CD4-positive, alpha-beta memory T cell (primary cell): ENCODE data around the gene CATSPERZ. TPM values are rescaled to one million over a fixed set of nuclear protein-coding genes. Genes with fewer than 3 reads are reported as not detected.
A peak's percentile ranks its signal among the peaks of the same experiment; 100 is the strongest.

Experiments used
- CTCF ChIA-PET: fragments of 350-600 bp; sonication (Branson Sonifier 250); formaldehyde crosslinking; loops from one replicate; lab custom pipeline; 2021; ENCODE audit warnings: inconsistent platforms; ENCODE audit not compliant: partially characterized antibody; lab: Charles Lee
- POLR2A ChIA-PET: fragments of 350-600 bp; sonication (Branson Sonifier 250); formaldehyde crosslinking; loops from one replicate; lab custom pipeline; 2021; ENCODE audit not compliant: partially characterized antibody; lab: Charles Lee
- DNase-seq, 5 donors: peaks; one replicate each; pipeline versions ENCODE4 v3.0.0 to v3.0.0-alpha.2; 2020 to 2022; ENCODE audit warnings: mixed read lengths in 1 of 5
- H3K27ac ChIP-seq: one replicate; pipeline ENCODE4 v1.7.0; 2013; ENCODE audit warnings: low read depth, low read length
- H3K27me3 ChIP-seq: 2 replicates; pipeline ENCODE4 v1.7.0; 2013; ENCODE audit warnings: mild to moderate bottlenecking, low read length, moderate library complexity; ENCODE audit not compliant: insufficient read depth
- H3K36me3 ChIP-seq: 2 replicates; pipeline ENCODE4 v1.7.0; 2013; ENCODE audit warnings: mild to moderate bottlenecking, low read length, moderate library complexity; ENCODE audit not compliant: insufficient read depth
- H3K4me1 ChIP-seq: 2 replicates; pipeline ENCODE4 v1.7.0; 2013; ENCODE audit warnings: mild to moderate bottlenecking, low read length, moderate library complexity; ENCODE audit not compliant: insufficient read depth
- H3K4me3 ChIP-seq, 2 donors: one replicate each; pipeline ENCODE4 v1.7.0; 2013; ENCODE audit warnings: low read length in 2 of 2, mild to moderate bottlenecking in 1 of 2
- H3K9me3 ChIP-seq, 2 donors: one replicate each; pipeline ENCODE4 v1.7.0; 2013; ENCODE audit warnings: low read length in 2 of 2, control low read depth in 1 of 2; ENCODE audit not compliant: control insufficient read depth in 1 of 2
- H3K27ac Mint-ChIP-seq, 7 donors: one replicate each; pipeline ENCODE4 v1.8.0; 2020 to 2021; ENCODE audit warnings: mixed read lengths in 7 of 7, mild to moderate bottlenecking in 6 of 7, inconsistent platforms in 3 of 7, moderate library complexity in 3 of 7
- H3K27me3 Mint-ChIP-seq, 2 donors: one replicate each; pipeline ENCODE4 v1.8.0; 2020 to 2021; ENCODE audit warnings: mixed read lengths in 2 of 2
- H3K36me3 Mint-ChIP-seq, 2 donors: one replicate each; pipeline ENCODE4 v1.8.0; 2020 to 2021; ENCODE audit warnings: mixed read lengths in 2 of 2, inconsistent platforms in 1 of 2, mild to moderate bottlenecking in 1 of 2
- H3K4me1 Mint-ChIP-seq, 4 donors: one replicate each; pipeline ENCODE4 v1.8.0; 2020 to 2021; ENCODE audit warnings: mixed read lengths in 4 of 4, mild to moderate bottlenecking in 1 of 4
- H3K4me3 Mint-ChIP-seq, 8 donors: one replicate each; pipeline ENCODE4 v1.8.0; 2020 to 2021; ENCODE audit warnings: mixed read lengths in 8 of 8, mild to moderate bottlenecking in 7 of 8, moderate library complexity in 6 of 8, inconsistent platforms in 3 of 8
- H3K9me3 Mint-ChIP-seq, 8 donors: one replicate each; pipeline ENCODE4 v1.8.0; 2020 to 2021; ENCODE audit warnings: mixed read lengths in 8 of 8, mild to moderate bottlenecking in 5 of 8, inconsistent platforms in 3 of 8, moderate library complexity in 1 of 8
- intact Hi-C: fragments of 100-400 bp; cut with micrococcal nuclease; formaldehyde crosslinking; loops from one replicate; pipeline ENCODE4 v1.15.1; 2023
- polyA plus RNA-seq, 2 donors: library from polyadenylated mRNA; unstranded; fragments of 300-500 nt; fragmentation: Illumina TruSeq; gene quantifications; one replicate each; pipeline ENCODE4 v1.2.3, GENCODE V29; 2021
- total RNA-seq, 2 experiments: library from RNA; stranded (reverse); gene quantifications; one replicate each; pipeline ENCODE4 v1.2.3, GENCODE V29; 2021

The CATSPERZ gene
- total and polyA plus RNA-seq, 4 experiments from 2014 or later, result not detected

DNA sequence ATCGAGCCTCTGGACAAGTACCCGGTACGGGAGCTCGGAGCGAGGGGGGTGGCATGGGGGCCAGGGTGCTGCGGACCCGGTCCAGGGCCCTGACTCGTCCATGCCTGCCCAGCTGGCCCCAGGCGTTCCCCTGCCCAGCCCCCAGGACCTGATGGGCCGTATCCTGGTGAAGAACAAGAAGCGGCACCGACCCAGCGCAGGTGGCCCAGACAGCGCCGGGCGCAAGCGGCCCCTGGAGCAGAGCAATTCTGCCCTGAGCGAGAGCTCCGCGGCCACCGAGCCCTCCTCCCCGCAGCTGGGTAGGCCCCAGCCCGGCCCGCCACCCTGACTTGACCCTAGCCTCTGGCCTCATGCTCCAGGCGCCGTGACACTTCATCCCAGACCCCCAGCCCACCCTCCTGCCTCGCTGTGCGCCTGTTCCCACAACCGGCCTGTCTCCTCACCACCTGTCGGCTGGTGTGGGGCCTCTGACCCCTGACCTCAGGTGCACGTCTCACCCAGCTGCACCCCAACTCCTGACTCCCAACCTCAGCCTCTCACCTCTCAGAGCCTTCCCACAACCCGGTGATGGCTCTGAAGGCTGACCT is 41.1 kb upstream of the CATSPERZ start:
- Histone ChIP-seq H3K36me3 (peaks cover 8% of the 10 kb centered on the region), H3K9me3 (no peaks in the 10 kb centered on the region), H3K27ac (no peak overlapping the region), H3K4me3 (no peak overlapping the region), H3K4me1 (no peaks in the 10 kb centered on the region), H3K27me3 (no peaks in the 10 kb centered on the region)
- intact Hi-C loops, result no loop called here
- peak overlapping the region in 1 of 7 donors; percentile 60 for H3K27ac Mint-ChIP-seq
- H3K9me3 Mint-ChIP-seq, result no peaks in the 10 kb centered on the region
- ChIA-PET CTCF (interaction anchor here (0.8 kb wide), 1 partner anchor 9 kb away, joined by 4 read pairs; no protein-coding TSS in a partner anchor), POLR2A (interaction anchor here (0.6 to 1.6 kb wide), 4 partner anchors 10 to 58 kb away, joined by 3 to 6 read pairs (median 4); partner anchors contain the start of genes FERMT3 and TRMT112)
- peaks cover 10 to 13% of the 10 kb centered on the region in 2 donors for H3K36me3 Mint-ChIP-seq
- no peak for DNase-seq
- H3K27me3 Mint-ChIP-seq, result no peaks in the 10 kb centered on the region
- H3K4me3 Mint-ChIP-seq, result peak overlapping the region in 1 of 8 donors; percentile 49
- H3K4me1 Mint-ChIP-seq, result peaks cover 1 to 8% (median 5%) of the 10 kb centered on the region in 4 donors

GRCh38 chr11:64259533-64260067 is 40.6 kb upstream of the CATSPERZ start:
- Histone ChIP-seq H3K27ac (no peak overlapping the region), H3K4me3 (no peak overlapping the region), H3K36me3 (peaks cover 8% of the 10 kb centered on the region), H3K9me3 (no peaks in the 10 kb centered on the region), H3K27me3 (no peaks in the 10 kb centered on the region), H3K4me1 (no peaks in the 10 kb centered on the region)
- CTCF ChIA-PET, result interaction anchor here (0.8 kb wide), 1 partner anchor 10 kb away, joined by 3 read pairs; no protein-coding TSS in a partner anchor
- peaks cover 1 to 8% (median 5%) of the 10 kb centered on the region in 4 donors for H3K4me1 Mint-ChIP-seq
- H3K36me3 Mint-ChIP-seq, result peaks cover 10 to 13% of the 10 kb centered on the region in 2 donors
- H3K27me3 Mint-ChIP-seq, result no peaks in the 10 kb centered on the region
- H3K9me3 Mint-ChIP-seq, result no peaks in the 10 kb centered on the region
- H3K27ac Mint-ChIP-seq, result peak overlapping the region in 2 of 7 donors; percentile 60 to 79
- intact Hi-C loops, result no loop called here
- peak overlapping the region in 1 of 8 donors; percentile 49 for H3K4me3 Mint-ChIP-seq
- DNase-seq, result no peak
- POLR2A ChIA-PET, result no interaction called here

DNA sequence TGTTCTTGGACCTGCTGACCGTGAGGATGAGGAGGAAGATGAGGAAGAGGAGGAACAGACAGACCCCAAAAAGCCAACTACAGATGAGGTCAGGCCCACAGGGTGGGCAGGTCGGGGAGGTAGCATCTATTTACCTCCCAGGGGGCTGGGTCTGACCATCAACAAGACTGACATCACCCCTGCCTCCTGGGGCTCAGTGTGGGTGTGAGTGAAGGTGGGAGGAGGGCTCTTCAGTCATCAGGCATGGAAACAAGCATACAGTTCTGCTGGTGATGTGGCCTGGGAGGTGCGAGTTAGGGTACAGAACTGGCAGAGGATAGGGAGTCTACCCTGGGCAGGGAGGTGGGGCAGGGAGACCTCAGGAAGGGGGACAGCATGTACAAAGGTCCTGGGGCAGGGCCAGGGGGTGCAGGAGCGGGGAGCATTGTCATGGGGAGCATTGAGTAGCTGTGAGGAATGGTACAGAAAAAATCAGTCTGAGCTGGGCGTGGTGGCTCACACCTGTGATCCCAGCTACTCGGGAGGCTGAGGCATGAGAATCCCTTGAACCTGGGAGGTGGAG is 39.9 kb upstream of the CATSPERZ start:
- no peaks in the 10 kb centered on the region for H3K27me3 ChIP-seq
- H3K27ac Mint-ChIP-seq, result peak overlapping the region in 2 of 7 donors; percentile 12 to 37
- no peaks in the 10 kb centered on the region for H3K9me3 Mint-ChIP-seq
- H3K4me1 Mint-ChIP-seq, result peaks cover 1 to 8% (median 5%) of the 10 kb centered on the region in 4 donors
- H3K36me3 Mint-ChIP-seq, result peaks cover 10 to 13% of the 10 kb centered on the region in 2 donors
- no peaks in the 10 kb centered on the region for H3K4me1 ChIP-seq
- H3K9me3 ChIP-seq, result no peaks in the 10 kb centered on the region
- intact Hi-C loops, result no loop called here
- H3K27ac ChIP-seq, result no peak overlapping the region
- peaks cover 8% of the 10 kb centered on the region for H3K36me3 ChIP-seq
- CTCF ChIA-PET, result interaction anchor here (0.8 to 1.9 kb wide), 2 partner anchors 9 to 11 kb away, joined by 3 to 5 read pairs; partner anchors contain the start of gene PLCB3
- POLR2A ChIA-PET, result interaction anchor here (1.0 to 1.6 kb wide), 2 partner anchors 10 to 53 kb away, joined by 3 to 7 read pairs; partner anchors contain the start of gene FERMT3
- H3K4me3 Mint-ChIP-seq, result no peak overlapping the region
- no peak for DNase-seq
- H3K27me3 Mint-ChIP-seq, result no peaks in the 10 kb centered on the region
- no peak overlapping the region for H3K4me3 ChIP-seq

DNA sequence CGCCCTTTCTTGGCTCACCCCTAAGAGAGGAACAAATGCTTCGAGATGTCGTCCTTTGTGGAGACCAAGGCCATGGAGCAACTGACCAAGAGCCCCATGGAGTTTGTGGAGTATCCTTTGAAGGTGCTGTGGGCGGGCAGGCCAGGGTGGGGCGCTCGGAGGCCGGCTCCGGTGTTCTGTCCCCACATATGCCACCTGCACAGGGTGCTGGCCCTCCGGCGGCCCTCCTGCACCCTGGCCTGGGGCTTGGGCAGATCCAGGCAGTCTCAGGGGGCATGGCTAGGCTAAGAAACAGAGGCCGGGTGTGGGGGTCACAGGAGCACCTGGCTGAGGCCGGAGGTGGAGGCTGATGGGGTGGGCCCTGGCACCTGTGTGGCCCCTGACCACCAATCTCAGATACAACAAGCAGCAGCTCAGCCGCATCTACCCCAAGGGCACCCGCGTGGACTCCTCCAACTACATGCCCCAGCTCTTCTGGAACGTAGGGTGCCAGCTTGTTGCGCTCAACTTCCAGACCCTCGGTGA is 38.5 kb upstream of the CATSPERZ start:
- Histone ChIP-seq H3K27ac (no peak overlapping the region), H3K27me3 (no peaks in the 10 kb centered on the region), H3K4me1 (no peaks in the 10 kb centered on the region), H3K4me3 (no peak overlapping the region), H3K36me3 (peaks cover 5% of the 10 kb centered on the region), H3K9me3 (no peaks in the 10 kb centered on the region)
- Mint-ChIP-seq H3K27me3 (no peaks in the 10 kb centered on the region), H3K4me3 (no peak overlapping the region), H3K9me3 (no peaks in the 10 kb centered on the region), H3K4me1 (peaks cover 1 to 8% (median 5%) of the 10 kb centered on the region in 4 donors), H3K36me3 (peaks cover 10 to 12% of the 10 kb centered on the region in 2 donors), H3K27ac (no peak overlapping the region)
- ChIA-PET POLR2A (interaction anchor here (1.6 kb wide), 1 partner anchor 8 kb away, joined by 7 read pairs; no protein-coding TSS in a partner anchor), CTCF (interaction anchor here (1.6 to 1.9 kb wide), 2 partner anchors 10 to 43 kb away, joined by 4 to 5 read pairs; partner anchors contain the start of gene PLCB3)
- no peak for DNase-seq
- intact Hi-C loops, result no loop called here

DNA sequence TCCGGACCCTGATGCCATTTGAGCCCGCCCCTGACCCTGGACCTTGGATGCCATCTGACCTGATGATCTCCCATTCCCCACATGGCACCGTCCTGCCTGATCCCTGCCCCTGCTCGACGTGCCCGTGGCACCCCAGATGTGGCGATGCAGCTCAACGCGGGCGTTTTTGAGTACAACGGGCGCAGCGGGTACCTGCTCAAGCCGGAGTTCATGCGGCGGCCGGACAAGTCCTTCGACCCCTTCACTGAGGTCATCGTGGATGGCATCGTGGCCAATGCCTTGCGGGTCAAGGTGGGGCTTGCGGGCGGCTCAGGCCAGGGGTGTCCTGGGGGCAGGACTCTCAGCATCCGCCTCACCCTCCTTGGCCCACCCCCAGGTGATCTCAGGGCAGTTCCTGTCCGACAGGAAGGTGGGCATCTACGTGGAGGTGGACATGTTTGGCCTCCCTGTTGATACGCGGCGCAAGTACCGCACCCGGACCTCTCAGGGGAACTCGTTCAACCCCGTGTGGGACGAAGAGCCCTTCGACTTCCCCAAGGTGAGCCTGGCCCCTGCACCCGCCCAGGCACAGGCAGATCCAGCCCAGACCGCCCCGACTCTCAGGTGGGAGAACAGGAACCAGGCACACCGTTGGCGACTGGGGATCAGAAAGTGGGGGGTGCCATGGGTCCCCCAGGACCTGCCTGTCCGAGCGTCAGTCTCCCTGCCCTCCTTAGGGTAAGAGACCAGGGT is 37.7 kb upstream of the CATSPERZ start:
- H3K4me3 ChIP-seq, result no peak overlapping the region
- H3K4me1 ChIP-seq, result no peaks in the 10 kb centered on the region
- H3K27ac ChIP-seq, result no peak overlapping the region
- no peaks in the 10 kb centered on the region for H3K27me3 ChIP-seq
- no peaks in the 10 kb centered on the region for H3K9me3 ChIP-seq
- H3K36me3 ChIP-seq, result peaks cover 5% of the 10 kb centered on the region
- ChIA-PET CTCF (interaction anchor here (0.8 to 3.6 kb wide), 5 partner anchors 8 to 42 kb away, joined by 3 to 16 read pairs (median 4); partner anchors contain the start of gene PLCB3), POLR2A (no interaction called here)
- Mint-ChIP-seq H3K36me3 (peaks cover 10% of the 10 kb centered on the region in 2 donors), H3K27me3 (no peaks in the 10 kb centered on the region), H3K4me3 (no peak overlapping the region), H3K9me3 (no peaks in the 10 kb centered on the region), H3K27ac (no peak overlapping the region), H3K4me1 (peaks cover 1 to 8% (median 5%) of the 10 kb centered on the region in 4 donors)
- intact Hi-C loops, result no loop called here
- DNase-seq, result no peak

DNA sequence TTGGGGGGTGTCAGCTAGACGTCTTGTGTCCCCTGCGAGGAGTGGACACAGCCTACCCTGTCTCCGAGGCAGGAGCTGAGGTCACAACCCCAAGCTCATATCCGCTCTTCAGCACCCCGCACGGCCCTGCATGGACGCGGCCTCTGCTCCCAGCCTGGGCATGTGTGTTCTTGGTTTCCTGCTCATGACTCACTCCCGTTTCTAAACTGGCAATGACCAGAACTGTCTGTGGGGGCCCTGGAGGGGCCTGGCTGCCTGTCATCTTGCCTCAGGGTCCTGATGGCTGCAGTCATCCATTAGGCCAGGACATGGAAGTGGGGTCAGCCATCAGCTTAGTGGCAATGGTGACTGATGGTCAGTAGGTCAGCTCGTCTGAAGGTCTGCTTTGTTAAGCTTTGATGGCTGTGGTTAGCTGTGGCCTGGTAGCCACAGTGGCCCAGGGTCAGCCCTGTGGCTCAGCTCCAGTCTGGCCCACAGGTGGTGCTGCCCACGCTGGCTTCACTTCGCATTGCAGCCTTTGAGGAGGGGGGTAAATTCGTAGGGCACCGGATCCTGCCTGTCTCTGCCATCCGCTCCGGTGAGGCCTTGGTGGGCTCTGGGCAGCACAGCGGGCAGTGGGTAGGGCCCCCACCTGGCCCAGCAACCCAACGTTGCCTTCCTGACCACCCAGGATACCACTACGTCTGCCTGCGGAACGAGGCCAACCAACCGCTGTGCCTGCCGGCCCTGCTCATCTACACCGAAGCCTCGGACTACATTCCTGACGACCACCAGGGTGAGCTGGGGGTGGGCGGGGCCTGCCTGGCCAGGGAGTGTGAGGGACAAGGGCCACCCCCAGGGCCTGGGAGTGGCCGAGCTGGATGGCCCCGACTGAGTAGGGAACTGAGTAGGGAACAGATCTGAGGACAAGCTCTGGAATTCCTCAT is 36.9 kb upstream of the CATSPERZ start:
- H3K4me3 Mint-ChIP-seq, result peak overlapping the region in 1 of 8 donors; percentile 45
- peaks cover 6% of the 10 kb centered on the region for H3K4me1 ChIP-seq
- H3K9me3 ChIP-seq, result no peaks in the 10 kb centered on the region
- CTCF ChIA-PET, result interaction anchor here (0.6 to 3.6 kb wide), 6 partner anchors 9 to 627 kb away, joined by 3 to 16 read pairs (median 4); partner anchors contain the start of gene PLCB3
- H3K4me1 Mint-ChIP-seq, result peaks cover 2 to 14% (median 8%) of the 10 kb centered on the region in 4 donors
- peaks cover 5% of the 10 kb centered on the region for H3K36me3 ChIP-seq
- no peaks in the 10 kb centered on the region for H3K27me3 ChIP-seq
- no peaks in the 10 kb centered on the region for H3K9me3 Mint-ChIP-seq
- intact Hi-C loops, result no loop called here
- no peak overlapping the region for H3K27ac ChIP-seq
- H3K36me3 Mint-ChIP-seq, result peaks cover 6 to 10% of the 10 kb centered on the region in 2 donors
- no peak overlapping the region for H3K4me3 ChIP-seq
- no peaks in the 10 kb centered on the region for H3K27me3 Mint-ChIP-seq
- POLR2A ChIA-PET, result interaction anchor here (1.9 kb wide), 1 partner anchor 58 kb away, joined by 8 read pairs; the partner anchor contains the start of gene FERMT3
- H3K27ac Mint-ChIP-seq, result peak overlapping the region in 1 of 7 donors; percentile 60
- no peak for DNase-seq
